Loucy (cell line): ENCODE data around the gene CD163.

ENCODE experiments used
- CTCF ChIP-seq: fragments of 200-600 bp; sonication (generic); conservative IDR thresholded peaks from 2 replicates; pipeline ENCODE4 v1.5.1; 2014; ENCODE audit warnings: mild to moderate bottlenecking, antibody characterized with exemption, low read length
- EZH2phosphoT487 ChIP-seq: fragments of 200-600 bp; IDR thresholded peaks from 2 replicates; pipeline ENCODE4 v1.6.1; 2018; ENCODE audit warnings: antibody characterized with exemption, mild to moderate bottlenecking, moderate library complexity, borderline replicate concordance

DNA sequence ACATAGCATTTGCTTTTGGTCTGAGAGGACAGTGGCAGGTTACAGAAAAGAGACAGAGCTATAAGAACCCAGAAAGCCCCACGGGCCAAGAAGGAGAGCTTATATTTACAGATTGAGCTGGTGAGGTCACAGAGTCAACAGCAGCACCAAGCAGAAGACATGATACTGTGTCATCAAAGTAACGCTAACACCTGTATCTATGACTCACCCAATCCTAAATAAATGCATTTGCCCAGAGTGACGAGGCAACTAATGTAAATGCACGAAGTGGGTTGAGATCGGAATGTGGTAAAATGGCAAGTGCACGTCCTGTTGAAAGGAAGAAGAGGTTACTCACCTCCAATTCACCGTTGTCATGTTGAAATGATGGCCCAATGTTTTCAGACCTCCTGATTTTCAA is 52.9 kb downstream of the CD163 start:
- TF ChIP-seq CTCF = no peak
- TF ChIP-seq EZH2phosphoT487 = no peak
